ENCODE results near the gene ANO10. TPM values are rescaled to one million over a fixed set of nuclear protein-coding genes. Genes with fewer than 3 reads are reported as not detected.

Gene ANO10
- total and polyA plus RNA-seq, 2 donors (not counting 3 experiments of a cell fraction or from before 2014, with no cell fraction given) = 28.4 to 45.8 TPM

GRCh38 chr3:43647331-43648166 is 25.7 kb upstream of the ANO10 start:
- no peaks in the 10 kb centered on the region for H3K79me2 ChIP-seq (ENCODE audit: control insufficient read depth, insufficient read depth, low read length)
- no peak for TF ChIP-seq GATA2 (IDR thresholded peaks at IDR 0.05; ENCODE audit: insufficient read depth, insufficient read length, low read depth, low read length)
- TF ChIP-seq MYC (IDR thresholded peaks at IDR 0.05; ENCODE audit: low read depth, low read length) = no peak
- no peak for TF ChIP-seq CTCF (IDR thresholded peaks at IDR 0.05; ENCODE audit: extremely low read depth in 1 of 2, insufficient read depth in 1 of 2, low read depth in 1 of 2, low read length in 2 of 2)
- no peak for TF ChIP-seq POLR2A (IDR thresholded peaks at IDR 0.05; ENCODE audit: low read depth, low read length)
- TF ChIP-seq JUN (IDR thresholded peaks at IDR 0.05; ENCODE audit: borderline replicate concordance, insufficient read depth, insufficient read length, low read depth) = no peak
- no peak overlapping the region for H3K27ac ChIP-seq (ENCODE audit: insufficient read depth, low read depth, low read length)
- FAIRE-seq (no peak), DNase-seq (ENCODE audit: low read depth, low spot score) (no peak)
- no peak overlapping the region for H3K4me3 ChIP-seq (replicated peaks in 1 of 3; ENCODE audit: insufficient read depth in 1 of 3, low read depth in 1 of 3, low read length in 3 of 3)
- CTCF ChIA-PET = no interaction called here
- H3K9ac ChIP-seq (replicated peaks; ENCODE audit: extremely low read depth, insufficient read depth, low read length) = no peak overlapping the region
- BruUV-seq (replicated peaks) = no TSS peak
- H4K20me1 ChIP-seq (replicated peaks; ENCODE audit: control insufficient read depth, extremely low read depth, insufficient read depth, low read length) = no peaks in the 10 kb centered on the region
- dilution Hi-C loops (cut with MboI; ENCODE audit: extremely low pct_ligation_motif_present, low sequenced_read_pairs) = no loop called here
- no peaks in the 10 kb centered on the region for H3K9me3 ChIP-seq (replicated peaks; ENCODE audit: control insufficient read depth, insufficient read depth, low read length)
- intact Hi-C loops (cut with micrococcal nuclease) = no loop called here
- H3K9me1 ChIP-seq (replicated peaks; ENCODE audit: control insufficient read depth, extremely low read depth, insufficient read depth, low read length) = no peaks in the 10 kb centered on the region
- no peaks in the 10 kb centered on the region for H3K36me3 ChIP-seq (ENCODE audit: control insufficient read depth in 2 of 2, extremely low read depth in 1 of 2, insufficient read depth in 2 of 2, low read length in 2 of 2)
- H3K4me2 ChIP-seq (ENCODE audit: insufficient read depth, low read length) = no peak overlapping the region
- no peak overlapping the region for H2AFZ ChIP-seq (ENCODE audit: low read depth, low read length)
- no peaks in the 10 kb centered on the region for H3K4me1 ChIP-seq (ENCODE audit: control insufficient read depth, extremely low read depth, insufficient read depth, low read length)
- POLR2A ChIA-PET = no interaction called here
- no peaks in the 10 kb centered on the region for H3K27me3 ChIP-seq (ENCODE audit: control insufficient read depth in 2 of 2, insufficient read depth in 2 of 2, low read length in 2 of 2)

- no peak overlapping the region for H3K4me3 ChIP-seq (replicated peaks in 1 of 3; ENCODE audit: insufficient read depth in 1 of 3, low read depth in 1 of 3, low read length in 3 of 3)
- no peaks in the 10 kb centered on the region for H4K20me1 ChIP-seq (replicated peaks; ENCODE audit: control insufficient read depth, extremely low read depth, insufficient read depth, low read length)
- no peaks in the 10 kb centered on the region for H3K36me3 ChIP-seq (ENCODE audit: control insufficient read depth in 2 of 2, extremely low read depth in 1 of 2, insufficient read depth in 2 of 2, low read length in 2 of 2)
- ChIA-PET POLR2A (no interaction called here), CTCF (no interaction called here)
- H2AFZ ChIP-seq (ENCODE audit: low read depth, low read length) = no peak overlapping the region
- H3K79me2 ChIP-seq (ENCODE audit: control insufficient read depth, insufficient read depth, low read length) = no peaks in the 10 kb centered on the region
- no TSS peak for BruUV-seq (replicated peaks)
- intact Hi-C loops (cut with micrococcal nuclease) (no loop called here), dilution Hi-C loops (cut with MboI; ENCODE audit: extremely low pct_ligation_motif_present, low sequenced_read_pairs) (no loop called here)
- H3K4me1 ChIP-seq (ENCODE audit: control insufficient read depth, extremely low read depth, insufficient read depth, low read length) = no peaks in the 10 kb centered on the region
- peaks cover 0 to 2% of the 10 kb centered on the region in 2 experiments for H3K27me3 ChIP-seq (ENCODE audit: control insufficient read depth in 2 of 2, insufficient read depth in 2 of 2, low read length in 2 of 2)
- H3K9me3 ChIP-seq (replicated peaks; ENCODE audit: control insufficient read depth, insufficient read depth, low read length) = no peaks in the 10 kb centered on the region
- no peak for FAIRE-seq
- H3K4me2 ChIP-seq (ENCODE audit: insufficient read depth, low read length) = no peak overlapping the region
- DNase-seq (ENCODE audit: low read depth, low spot score) = no peak
- TF ChIP-seq MYC (IDR thresholded peaks at IDR 0.05; ENCODE audit: low read depth, low read length) (no peak), EZH2 (IDR thresholded peaks at IDR 0.05; ENCODE audit: borderline replicate concordance, low read depth, low read length, severe bottlenecking) (no peak), POLR2A (IDR thresholded peaks at IDR 0.05; ENCODE audit: low read depth, low read length) (no peak)
- H3K27ac ChIP-seq (ENCODE audit: insufficient read depth, low read depth, low read length) = no peak overlapping the region
- H3K9me1 ChIP-seq (replicated peaks; ENCODE audit: control insufficient read depth, extremely low read depth, insufficient read depth, low read length) = no peaks in the 10 kb centered on the region
- no peak overlapping the region for H3K9ac ChIP-seq (replicated peaks; ENCODE audit: extremely low read depth, insufficient read depth, low read length)
Observed at GRCh38 chr3:43644443-43644842, 22.6 kb upstream of the ANO10 start.
